ENCODE measurements around the gene ITPRIPL1.
"Not testable (repeated sequence)": the region's sequence is repeated elsewhere in the genome, so short reads cannot be mapped to it uniquely, and the experiment has no call there.

Gene ITPRIPL1

DNA sequence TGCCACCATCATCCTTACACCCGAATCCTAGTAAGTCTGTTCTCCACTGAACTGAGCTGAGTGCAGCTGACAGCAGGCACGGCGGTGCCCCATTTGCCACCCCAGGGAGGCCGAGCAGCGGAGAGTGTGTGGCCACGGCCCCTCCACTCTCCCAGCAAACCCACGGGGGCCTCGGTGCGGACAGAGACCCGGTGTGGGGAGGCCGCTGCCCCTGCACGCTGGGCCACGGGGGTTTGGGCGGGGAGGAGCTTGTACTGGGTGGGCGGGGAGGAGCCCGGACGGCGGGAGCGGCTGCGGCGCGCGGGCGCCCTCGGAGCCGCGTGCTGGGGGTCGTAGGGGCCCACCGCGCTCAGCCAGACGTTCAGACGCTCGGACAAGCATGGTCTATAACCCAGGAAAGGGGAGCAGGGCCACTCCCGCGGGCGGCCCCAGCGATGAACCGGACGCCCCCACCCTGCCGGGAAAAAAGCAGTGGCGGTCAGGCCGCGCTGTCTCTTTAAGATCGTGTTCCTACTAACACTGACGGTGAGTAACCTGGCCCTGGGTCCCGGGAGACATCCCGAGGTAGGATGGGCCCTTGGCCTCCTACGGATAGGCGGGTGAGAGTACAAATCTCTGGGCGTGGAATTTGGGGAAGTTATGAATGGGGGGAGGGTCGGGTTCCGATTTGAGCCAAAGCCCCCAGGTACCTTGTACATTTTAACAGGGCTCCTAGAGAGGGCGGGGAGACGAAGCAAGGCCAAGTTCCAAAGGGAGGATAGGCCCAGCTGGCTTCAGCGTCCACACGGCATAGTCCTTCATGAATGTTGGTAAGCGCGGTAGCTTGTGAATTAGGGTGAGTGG lies at the start of gene ITPRIPL1:
Gene ITPRIPL1 (plus strand): TSS at position 277 of the 843 bp plus-strand sequence. CDS start 523 bp downstream, at position 800.
- DNase-seq (ENCODE audit: low spot score) = peak; percentile 73
- TF ChIP-seq CTCF (IDR thresholded peaks at IDR 0.05; ENCODE audit: extremely low read depth, missing control alignments) = no peak

DNA sequence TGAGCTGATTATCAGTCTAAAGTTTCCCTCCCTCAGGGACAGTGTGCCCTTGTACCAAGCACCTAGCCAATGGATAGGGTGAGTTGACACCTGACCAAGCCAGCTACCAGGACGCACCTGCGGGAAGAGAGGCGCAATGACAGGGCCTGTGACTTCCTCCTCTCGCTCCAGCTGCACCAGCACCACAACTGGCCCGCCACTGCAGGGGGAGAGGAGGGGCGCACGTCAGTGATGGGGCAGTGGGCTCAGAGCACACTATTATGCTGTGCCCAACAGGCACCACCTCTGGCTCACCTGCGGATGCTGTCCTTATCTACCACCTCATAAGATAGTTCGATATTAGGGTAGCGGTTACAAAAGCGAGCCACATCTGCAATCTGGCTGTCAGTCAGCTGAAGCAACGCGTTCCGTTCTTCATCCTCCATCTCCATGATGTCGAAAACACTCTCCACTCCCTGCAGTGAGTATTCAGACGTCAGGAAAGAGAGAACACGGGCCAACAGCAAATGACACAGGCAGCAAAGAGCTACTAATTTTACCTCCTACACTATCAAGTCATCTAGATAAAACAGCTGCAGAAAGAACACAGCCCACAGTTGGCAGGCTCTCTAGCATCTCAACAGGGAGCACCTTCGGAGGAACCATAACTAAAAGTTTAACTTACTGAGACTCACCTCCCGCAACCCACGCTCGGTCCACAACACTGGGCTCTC lies 48.2 kb upstream of the ITPRIPL1 start:
- no peak for TF ChIP-seq CTCF (IDR thresholded peaks at IDR 0.05; ENCODE audit: extremely low read depth, missing control alignments)
- DNase-seq (ENCODE audit: low spot score) = no peak

DNA sequence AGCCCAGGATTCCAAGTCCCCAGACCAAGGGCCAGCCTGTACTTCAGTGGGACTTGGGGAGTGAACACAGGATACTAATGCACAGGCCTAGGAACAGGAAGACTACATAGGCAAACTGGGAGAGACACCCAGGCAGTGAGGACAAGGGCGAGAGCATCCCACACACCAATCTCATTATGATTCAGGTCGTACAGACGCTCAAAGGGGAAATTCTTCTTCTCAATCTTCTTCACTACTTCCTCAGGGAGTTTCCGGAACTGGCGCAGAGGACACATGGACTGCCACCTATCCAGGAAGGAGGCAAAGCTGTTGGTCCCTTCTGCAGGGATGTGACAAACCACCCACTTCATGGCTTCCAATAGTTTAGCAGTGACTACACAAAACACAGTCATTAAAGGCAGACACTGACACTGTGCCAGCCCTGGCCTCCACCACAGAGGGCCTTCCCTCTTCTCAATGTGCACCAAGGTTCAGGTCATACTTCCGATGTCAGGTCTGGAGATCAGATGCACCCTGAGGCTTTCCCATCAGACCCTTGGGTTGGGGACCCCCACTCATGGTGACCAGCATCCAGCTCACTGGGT lies 37.8 kb upstream of the ITPRIPL1 start:
- no peak for TF ChIP-seq CTCF (IDR thresholded peaks at IDR 0.05; ENCODE audit: extremely low read depth, missing control alignments)
- DNase-seq (ENCODE audit: low spot score) = no peak

GRCh38 chr2:96291751-96292150 lies 33.4 kb upstream of the ITPRIPL1 start:
- no peak for DNase-seq (ENCODE audit: low spot score)
- TF ChIP-seq CTCF (IDR thresholded peaks at IDR 0.05; ENCODE audit: extremely low read depth, missing control alignments) = no peak

- not testable (repeated sequence) for DNase-seq (ENCODE audit: low spot score)
These were observed 30.8 kb upstream of the ITPRIPL1 start for GRCh38 chr2:96294271-96294670.

- no peak for TF ChIP-seq CTCF (IDR thresholded peaks at IDR 0.05; ENCODE audit: extremely low read depth, missing control alignments)
- DNase-seq (ENCODE audit: low spot score) = no peak
These were observed 28.2 kb upstream of the ITPRIPL1 start for GRCh38 chr2:96296925-96297324.

- TF ChIP-seq CTCF (IDR thresholded peaks at IDR 0.05; ENCODE audit: extremely low read depth, missing control alignments) = no peak
- no peak for DNase-seq (ENCODE audit: low spot score)
These were observed 23.3 kb upstream of the ITPRIPL1 start for GRCh38 chr2:96301865-96302264.

All from GM20000 (cell line).